Spleen (tissue), 7 donors: ENCODE data around the gene RFXANK.

Source experiments
- CTCF ChIP-seq, 11 experiments: fragments of 200-600 bp in 7 of 11; fragments of 450-650 bp in 4 of 11; sonication (generic) in 4 of 11; IDR thresholded peaks in 8 of 11; conservative IDR thresholded peaks in 3 of 11; 1 replicate in 7 of 11; 2 replicates in 4 of 11; pipeline versions ENCODE4 v1.4.0 to v1.8.0; 2016 to 2021; ENCODE audit warnings: antibody characterized with exemption in 11 of 11, inconsistent platforms in 4 of 11, mild to moderate bottlenecking in 1 of 11
- POLR2A ChIP-seq, 3 donors: fragments of 450-650 bp; IDR thresholded peaks; one replicate each; pipeline ENCODE4 v1.5.1; 2017; ENCODE audit warnings: antibody characterized with exemption in 3 of 3, mild to moderate bottlenecking in 1 of 3
- POLR2AphosphoS5 ChIP-seq, 3 donors: sonication (generic); formaldehyde crosslinking; IDR thresholded peaks; one replicate each; pipeline ENCODE4 v1.5.1; 2017; ENCODE audit warnings: antibody characterized with exemption in 3 of 3
- donor health status: DM: no; HTN: no; CAD: no; lungs with moderate emphysema.
- donor health status: DM: no; HTN: no; CAD: no.
- donor health status: DM: no; HTN: no; CAD: no.

- TF ChIP-seq CTCF (IDR thresholded peaks at IDR 0.05 in 8 of 11, conservative IDR thresholded peaks at IDR 0.05 in 3 of 11) (no peak), POLR2AphosphoS5 (IDR thresholded peaks at IDR 0.05) (peak in 1 of 3 donors; percentile 12), POLR2A (IDR thresholded peaks at IDR 0.05) (no peak)
Observed at GRCh38 chr19:19152668-19153384, 39.2 kb upstream of the RFXANK start.
